Measurements from ENCODE around the gene APP. TPM values are rescaled to one million over a fixed set of nuclear protein-coding genes. Genes with fewer than 3 reads are reported as not detected.
"Not testable (repeated sequence)": the region's sequence is repeated elsewhere in the genome, so short reads cannot be mapped to it uniquely, and the experiment has no call there.

The APP gene
- total RNA-seq, 2 donors from 2014 or later = 460 to 557 TPM

DNA sequence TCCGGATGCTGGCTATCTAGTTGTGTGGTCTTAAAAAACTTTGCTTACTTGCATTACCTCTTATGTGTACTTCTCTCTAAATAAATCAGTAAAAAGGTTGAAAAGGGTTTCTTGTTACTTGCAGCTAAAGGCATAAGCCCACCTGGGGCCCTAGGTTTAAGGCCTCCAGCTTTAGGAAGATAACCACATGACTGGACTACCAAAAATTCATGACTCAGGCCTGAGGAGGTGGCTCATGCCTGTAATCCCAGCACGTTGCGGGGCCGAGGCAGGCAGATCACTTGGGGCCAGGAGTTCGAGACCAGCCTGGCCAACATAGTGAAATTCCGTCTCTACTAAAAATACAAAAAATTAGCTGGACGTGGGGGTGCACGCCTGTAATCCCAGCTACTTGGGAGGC lies 142.9 kb downstream of the APP start:
- H3K9me3 ChIP-seq (ENCODE audit: control insufficient read depth, low read length) = no peaks in the 10 kb centered on the region
- no peak overlapping the region for H3K9ac ChIP-seq (ENCODE audit: extremely low read depth, low read length, poor library complexity, severe bottlenecking)
- H3K27ac ChIP-seq (ENCODE audit: low read depth, low read length) = no peak overlapping the region
- H3K9me3 Mint-ChIP-seq = no peaks in the 10 kb centered on the region
- H3K4me3 ChIP-seq (ENCODE audit: low read length) = no peak overlapping the region
- peaks cover 51% of the 10 kb centered on the region for H3K36me3 ChIP-seq (ENCODE audit: control insufficient read depth, insufficient read depth, low read length)
- 87 to 95% methylated on average over 7 to 8 of the region's 8 CpGs for WGBS, 2 experiments (ENCODE audit: insufficient coverage in 1 of 2, insufficient read length in 1 of 2)
- H3K27me3 Mint-ChIP-seq (ENCODE audit: insufficient read depth) = no peaks in the 10 kb centered on the region
- no peaks in the 10 kb centered on the region for H3K27me3 ChIP-seq (ENCODE audit: control insufficient read depth, insufficient read depth, low read length, poor library complexity, severe bottlenecking)
- peaks cover 29% of the 10 kb centered on the region for H3K4me1 Mint-ChIP-seq
- peaks cover 40% of the 10 kb centered on the region for H3K36me3 Mint-ChIP-seq (ENCODE audit: low read depth)
- DNase-seq = no peak
- TF ChIP-seq, protein P1, sequence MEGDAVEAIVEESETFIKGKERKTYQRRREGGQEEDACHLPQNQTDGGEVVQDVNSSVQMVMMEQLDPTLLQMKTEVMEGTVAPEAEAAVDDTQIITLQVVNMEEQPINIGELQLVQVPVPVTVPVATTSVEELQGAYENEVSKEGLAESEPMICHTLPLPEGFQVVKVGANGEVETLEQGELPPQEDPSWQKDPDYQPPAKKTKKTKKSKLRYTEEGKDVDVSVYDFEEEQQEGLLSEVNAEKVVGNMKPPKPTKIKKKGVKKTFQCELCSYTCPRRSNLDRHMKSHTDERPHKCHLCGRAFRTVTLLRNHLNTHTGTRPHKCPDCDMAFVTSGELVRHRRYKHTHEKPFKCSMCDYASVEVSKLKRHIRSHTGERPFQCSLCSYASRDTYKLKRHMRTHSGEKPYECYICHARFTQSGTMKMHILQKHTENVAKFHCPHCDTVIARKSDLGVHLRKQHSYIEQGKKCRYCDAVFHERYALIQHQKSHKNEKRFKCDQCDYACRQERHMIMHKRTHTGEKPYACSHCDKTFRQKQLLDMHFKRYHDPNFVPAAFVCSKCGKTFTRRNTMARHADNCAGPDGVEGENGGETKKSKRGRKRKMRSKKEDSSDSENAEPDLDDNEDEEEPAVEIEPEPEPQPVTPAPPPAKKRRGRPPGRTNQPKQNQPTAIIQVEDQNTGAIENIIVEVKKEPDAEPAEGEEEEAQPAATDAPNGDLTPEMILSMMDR (conservative IDR thresholded peaks at IDR 0.05) = no peak
- H3K4me1 ChIP-seq (ENCODE audit: control insufficient read depth, insufficient read depth, low read length) = peaks cover 7% of the 10 kb centered on the region
- no peak overlapping the region for H3K4me3 Mint-ChIP-seq
- H3K27ac Mint-ChIP-seq = peak overlapping the region; percentile 62

DNA sequence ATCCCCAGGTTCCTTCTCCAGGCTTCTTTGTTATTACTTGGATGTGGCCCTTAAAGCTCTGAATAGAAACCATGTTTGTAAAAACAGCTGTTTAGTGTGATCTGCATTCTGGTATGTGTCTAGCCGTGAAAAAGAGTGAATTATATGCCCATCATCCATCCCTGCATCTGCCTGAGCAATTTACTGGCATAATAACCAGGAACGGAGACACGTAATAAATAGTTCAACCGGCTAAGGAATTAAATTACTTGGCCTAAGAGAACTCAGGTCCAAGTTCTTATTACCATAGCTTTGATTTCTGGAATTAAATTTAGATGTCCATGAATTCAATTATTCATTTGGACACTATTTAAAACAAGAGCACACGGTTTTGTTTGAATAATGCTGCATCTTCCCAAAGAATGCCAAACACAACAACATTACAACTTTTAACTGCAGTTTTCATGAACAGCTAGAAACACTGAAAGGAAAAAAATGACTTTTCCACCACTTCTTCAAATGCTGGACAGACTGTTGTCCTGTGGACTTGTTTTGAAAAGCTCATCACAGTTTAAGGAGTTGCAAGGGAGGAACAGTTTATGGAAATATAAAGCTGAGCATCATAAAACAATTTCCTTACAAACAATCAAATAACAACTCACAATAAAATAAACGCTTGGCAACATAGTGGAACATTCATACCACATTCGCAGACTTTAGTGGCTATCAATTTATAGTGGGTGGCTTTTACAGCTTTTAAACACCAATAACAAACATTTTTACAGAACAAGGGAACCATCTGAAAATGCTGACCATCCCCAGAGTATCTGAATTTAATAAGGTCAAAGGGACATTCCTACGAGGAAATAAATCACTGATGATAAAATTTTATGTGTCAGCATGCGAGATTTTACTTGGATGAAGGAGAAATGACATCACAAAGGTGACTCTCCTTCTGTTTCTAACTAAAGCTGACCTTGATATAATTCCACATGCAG lies 144.7 kb downstream of the APP start:
- 93 to 95% methylated on average over 4 to 9 of the region's 9 CpGs for WGBS, 2 experiments (ENCODE audit: insufficient coverage in 1 of 2, insufficient read length in 1 of 2)
- H3K27ac Mint-ChIP-seq = no peak overlapping the region
- DNase-seq = no peak
- Histone ChIP-seq H3K27ac (ENCODE audit: low read depth, low read length) (no peak overlapping the region), H3K4me3 (ENCODE audit: low read length) (no peak overlapping the region), H3K9me3 (ENCODE audit: control insufficient read depth, low read length) (no peaks in the 10 kb centered on the region), H3K36me3 (ENCODE audit: control insufficient read depth, insufficient read depth, low read length) (peaks cover 59% of the 10 kb centered on the region), H3K9ac (ENCODE audit: extremely low read depth, low read length, poor library complexity, severe bottlenecking) (no peak overlapping the region), H3K4me1 (ENCODE audit: control insufficient read depth, insufficient read depth, low read length) (peaks cover 7% of the 10 kb centered on the region), H3K27me3 (ENCODE audit: control insufficient read depth, insufficient read depth, low read length, poor library complexity, severe bottlenecking) (no peaks in the 10 kb centered on the region)
- peaks cover 42% of the 10 kb centered on the region for H3K36me3 Mint-ChIP-seq (ENCODE audit: low read depth)
- H3K4me3 Mint-ChIP-seq = no peak overlapping the region
- peaks cover 29% of the 10 kb centered on the region for H3K4me1 Mint-ChIP-seq
- no peaks in the 10 kb centered on the region for H3K9me3 Mint-ChIP-seq
- TF ChIP-seq, protein P1 (conservative IDR thresholded peaks at IDR 0.05) = no peak
- H3K27me3 Mint-ChIP-seq (ENCODE audit: insufficient read depth) = no peaks in the 10 kb centered on the region

DNA sequence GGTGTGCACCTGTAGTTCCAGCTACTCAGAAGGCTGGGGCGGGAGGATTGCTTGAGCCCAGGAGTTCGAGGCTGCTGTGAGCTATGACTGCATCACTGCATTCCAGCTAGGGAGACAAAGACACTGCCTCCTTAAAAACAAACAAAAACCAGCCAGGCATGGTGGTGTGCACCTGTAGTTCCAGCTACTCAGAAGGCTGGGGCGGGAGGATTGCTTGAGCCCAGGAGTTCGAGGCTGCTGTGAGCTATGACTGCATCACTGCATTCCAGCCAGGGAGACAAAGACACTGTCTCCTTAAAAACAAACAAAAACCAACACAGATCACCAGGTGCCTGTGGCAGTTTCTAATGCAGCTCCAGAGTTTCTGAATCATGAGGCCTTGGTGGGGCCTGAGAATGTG lies 147.2 kb downstream of the APP start:
- peaks cover 29% of the 10 kb centered on the region for H3K4me1 Mint-ChIP-seq
- not testable (repeated sequence) for H3K4me3 Mint-ChIP-seq; H3K9me3 ChIP-seq (ENCODE audit: control insufficient read depth, low read length); H3K27me3 Mint-ChIP-seq (ENCODE audit: insufficient read depth); H3K27ac Mint-ChIP-seq; H3K9ac ChIP-seq (ENCODE audit: extremely low read depth, low read length, poor library complexity, severe bottlenecking); H3K4me3 ChIP-seq (ENCODE audit: low read length); H3K27me3 ChIP-seq (ENCODE audit: control insufficient read depth, insufficient read depth, low read length, poor library complexity, severe bottlenecking); H3K9me3 Mint-ChIP-seq; DNase-seq; H3K27ac ChIP-seq (ENCODE audit: low read depth, low read length); H3K4me1 ChIP-seq (ENCODE audit: control insufficient read depth, insufficient read depth, low read length)
- WGBS, 2 experiments (ENCODE audit: insufficient coverage in 1 of 2, insufficient read length in 1 of 2) = 96% methylated on average over 4 of the region's 4 CpGs; no CpG with 5 or more reads in 1 of the 2 experiments
- peaks cover 59% of the 10 kb centered on the region for H3K36me3 ChIP-seq (ENCODE audit: control insufficient read depth, insufficient read depth, low read length)
- H3K36me3 Mint-ChIP-seq (ENCODE audit: low read depth) = peaks cover 32% of the 10 kb centered on the region

DNA sequence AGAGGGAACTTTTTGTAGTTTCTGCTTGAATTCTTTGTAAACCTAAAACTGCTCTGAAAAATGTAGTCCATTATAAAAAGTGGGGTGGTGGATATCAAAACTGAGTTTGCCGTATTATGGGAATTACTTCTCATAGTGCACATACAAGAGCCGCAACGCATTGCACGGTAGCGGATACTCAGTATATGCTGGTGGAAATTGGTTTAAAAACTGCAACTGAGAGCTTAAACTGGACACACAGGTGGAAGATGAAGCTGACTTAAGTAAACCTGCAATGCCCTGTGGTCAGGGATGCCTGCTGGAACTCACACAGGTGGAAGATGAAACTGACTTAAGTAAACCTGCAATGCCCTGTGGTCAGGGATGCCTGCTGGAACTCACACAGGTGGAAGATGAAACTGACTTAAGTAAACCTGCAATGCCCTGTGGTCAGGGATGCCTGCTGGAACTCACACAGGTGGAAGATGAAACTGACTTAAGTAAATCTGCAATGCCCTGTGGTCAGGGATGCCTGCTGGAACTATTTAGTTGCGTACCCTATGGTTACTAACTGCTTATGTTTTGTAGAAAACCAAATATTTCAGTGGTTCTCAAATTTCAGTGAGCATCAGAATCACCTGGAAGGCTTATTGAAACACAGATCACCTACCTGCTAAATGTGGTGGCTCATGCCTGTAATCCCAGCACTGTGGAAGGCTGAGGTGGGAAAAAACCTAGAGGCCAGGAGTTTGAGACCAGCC lies 147.8 kb downstream of the APP start:
- H3K27me3 Mint-ChIP-seq (ENCODE audit: insufficient read depth); H3K4me3 Mint-ChIP-seq: not testable (repeated sequence)

More for the DNA sequence above, 147.8 kb downstream of the APP start:
- not testable (repeated sequence) for H3K9ac ChIP-seq (ENCODE audit: extremely low read depth, low read length, poor library complexity, severe bottlenecking); H3K4me3 ChIP-seq (ENCODE audit: low read length); H3K27ac Mint-ChIP-seq; DNase-seq; H3K4me1 ChIP-seq (ENCODE audit: control insufficient read depth, insufficient read depth, low read length); H3K9me3 ChIP-seq (ENCODE audit: control insufficient read depth, low read length); H3K27me3 ChIP-seq (ENCODE audit: control insufficient read depth, insufficient read depth, low read length, poor library complexity, severe bottlenecking); H3K9me3 Mint-ChIP-seq; H3K27ac ChIP-seq (ENCODE audit: low read depth, low read length)
- peaks cover 29% of the 10 kb centered on the region for H3K4me1 Mint-ChIP-seq
- peaks cover 33% of the 10 kb centered on the region for H3K36me3 Mint-ChIP-seq (ENCODE audit: low read depth)
- WGBS, 2 experiments (ENCODE audit: insufficient coverage in 1 of 2, insufficient read length in 1 of 2) = 91 to 96% methylated on average over 6 of the region's 6 CpGs
- peaks cover 61% of the 10 kb centered on the region for H3K36me3 ChIP-seq (ENCODE audit: control insufficient read depth, insufficient read depth, low read length)

All from endodermal cell (in vitro differentiated cells).